HCT116 (cell line): ENCODE measurements around the gene SELENON. TPM values are rescaled to one million over a fixed set of nuclear protein-coding genes. Genes with fewer than 3 reads are reported as not detected.

Experiments used
- ATAC-seq: fragments of 200-7000 bp; cut with Tn5 transposase; 2 replicates; pipeline ENCODE4 v1.9.1; 2020; ENCODE audit warnings: mild to moderate bottlenecking, moderate library complexity
- BruUV-seq: library from RNA; stranded (reverse); fragments of 400-500 nt; replicated peaks from 2 replicates; lab custom pipeline; 2021; lab: Mats Ljungman, UMichigan
- CTCF ChIA-PET: fragments of 300-600 bp; sonication (Branson Sonifier 250); formaldehyde crosslinking; loops from one replicate; lab custom pipeline; 2021; ENCODE audit warnings: antibody characterized with exemption; lab: Charles Lee
- POLR2A ChIA-PET: fragments of 300-600, 350-600 bp; sonication (Branson Sonifier 250); formaldehyde crosslinking; loops from one replicate; lab custom pipeline; 2021; ENCODE audit warnings: antibody characterized with exemption; lab: Charles Lee
- RAD21 ChIA-PET, 2 experiments: fragments of 300-600 bp; sonication (Branson Sonifier 250); formaldehyde crosslinking; loops; one replicate each; lab custom pipeline; 2023; ENCODE audit warnings: low total read pairs in 2 of 2; ENCODE audit not compliant: uncharacterized antibody in 2 of 2, unreplicated experiment in 2 of 2, low non-redundant PET in 1 of 2; lab: Charles Lee
- DNase-seq: peaks from one replicate; pipeline ENCODE4 v3.0.0-alpha.2; 2010; ENCODE audit warnings: low read depth, low spot score
- H2AFZ ChIP-seq: fragments of 200-600 bp; shearing (Covaris generic), sonication (generic); 2 replicates; pipeline ENCODE4 v1.6.1; 2017; ENCODE audit warnings: low read depth, mixed run types, mixed read lengths, antibody characterized with exemption, low read length; ENCODE audit not compliant: poor library complexity, severe bottlenecking
- H3K27ac ChIP-seq: 2 replicates; pipeline ENCODE4 v1.5.1; 2012; ENCODE audit warnings: low read depth, low read length
- H3K27me3 ChIP-seq: fragments of 200-600 bp; sonication (generic); 2 replicates; pipeline ENCODE4 v1.6.1; 2016; ENCODE audit warnings: mixed run types, low read length, mixed read lengths; ENCODE audit not compliant: insufficient read depth
- H3K36me3 ChIP-seq, 2 experiments: fragments of 200-500 bp in 1 of 2; fragments of 200-600 bp in 1 of 2; sonication (Bioruptor generic) in 1 of 2; sonication (generic) in 1 of 2; 2 replicates each; pipeline versions ENCODE4 v1.5.1 to v1.6.1; 2014 to 2016; ENCODE audit warnings: low read length in 2 of 2, inconsistent platforms in 1 of 2, mixed read lengths in 1 of 2, mixed run types in 1 of 2; ENCODE audit not compliant: insufficient read depth in 2 of 2, control insufficient read depth in 1 of 2
- H3K4me1 ChIP-seq, 2 experiments: fragments of 200-600 bp in 1 of 2; sonication (generic) in 1 of 2; 2 replicates each; pipeline versions ENCODE4 v1.5.1 to v1.6.1; 2012 to 2017; ENCODE audit warnings: low read length in 2 of 2, inconsistent platforms in 1 of 2, mild to moderate bottlenecking in 1 of 2, mixed read lengths in 1 of 2, mixed run types in 1 of 2, moderate library complexity in 1 of 2; ENCODE audit not compliant: insufficient read depth in 2 of 2, control insufficient read depth in 1 of 2
- H3K4me2 ChIP-seq: fragments of 200-600 bp; sonication (generic); 2 replicates; pipeline ENCODE4 v1.6.1; 2017; ENCODE audit warnings: mixed run types, low read length, mixed read lengths
- H3K4me3 ChIP-seq, 2 experiments: fragments of 200-600 bp in 1 of 2; sonication (generic) in 1 of 2; replicated peaks in 1 of 2; 2 replicates each; pipeline ENCODE4 v1.5.1; 2011 to 2016; ENCODE audit warnings: low read length in 2 of 2, control low read depth in 1 of 2, low read depth in 1 of 2, mild to moderate bottlenecking in 1 of 2, mixed read lengths in 1 of 2, mixed run types in 1 of 2
- H3K79me2 ChIP-seq: fragments of 200-600 bp; sonication (generic); 2 replicates; pipeline ENCODE4 v1.6.1; 2017; ENCODE audit warnings: mild to moderate bottlenecking, mixed run types, low read length, moderate library complexity, mixed read lengths; ENCODE audit not compliant: insufficient read depth
- H3K9ac ChIP-seq: fragments of 200-600 bp; sonication (generic); 2 replicates; pipeline ENCODE4 v1.6.1; 2016; ENCODE audit warnings: low read length, mixed read lengths
- H3K9me2 ChIP-seq: fragments of 200-600 bp; sonication (generic), shearing (Covaris generic); 2 replicates; pipeline ENCODE4 v1.6.1; 2017; ENCODE audit warnings: mixed run types, mild to moderate bottlenecking, moderate library complexity; ENCODE audit not compliant: insufficient read depth
- H3K9me3 ChIP-seq, 2 experiments: fragments of 200-500 bp in 1 of 2; fragments of 200-600 bp in 1 of 2; sonication (Bioruptor generic) in 1 of 2; sonication (generic) in 1 of 2; 2 replicates each; pipeline ENCODE4 v1.6.1; 2014 to 2017; ENCODE audit warnings: low read length in 2 of 2, mixed read lengths in 2 of 2, inconsistent platforms in 1 of 2, low read depth in 1 of 2, mild to moderate bottlenecking in 1 of 2, mixed run types in 1 of 2, moderate library complexity in 1 of 2; ENCODE audit not compliant: control insufficient read depth in 1 of 2, insufficient read depth in 1 of 2
- H4K20me1 ChIP-seq: fragments of 200-600 bp; sonication (generic), shearing (Covaris generic); 2 replicates; pipeline ENCODE4 v1.6.1; 2017; ENCODE audit warnings: mixed run types, mild to moderate bottlenecking, moderate library complexity; ENCODE audit not compliant: insufficient read depth
- CBX3 ChIP-seq: IDR thresholded peaks from 2 replicates; pipeline ENCODE4 v1.6.1; 2012; ENCODE audit warnings: low read depth
- CTCF ChIP-seq, 3 experiments: fragments of 200-600 bp in 1 of 3; sonication (generic) in 1 of 3; IDR thresholded peaks in 2 of 3; conservative IDR thresholded peaks in 1 of 3; 2 replicates each; pipeline ENCODE4 v1.5.1; 2012 to 2017; ENCODE audit warnings: low read depth in 2 of 3, low read length in 2 of 3, antibody characterized with exemption in 1 of 3, borderline replicate concordance in 1 of 3, control low read depth in 1 of 3, mild to moderate bottlenecking in 1 of 3, mixed read lengths in 1 of 3, mixed run types in 1 of 3, moderate library complexity in 1 of 3; ENCODE audit not compliant: insufficient read depth in 1 of 3
- EGR1 ChIP-seq: IDR thresholded peaks from 2 replicates; pipeline ENCODE4 v1.6.1; 2012; ENCODE audit warnings: low read depth
- EZH2 ChIP-seq: fragments of 200-600 bp; sonication (generic); IDR thresholded peaks from 2 replicates; pipeline ENCODE4 v1.6.1; 2017; ENCODE audit warnings: antibody characterized with exemption, mixed run types
- JUND ChIP-seq: IDR thresholded peaks from 2 replicates; pipeline ENCODE4 v1.6.1; 2012
- SP1 ChIP-seq: IDR thresholded peaks from 2 replicates; pipeline ENCODE4 v1.6.1; 2012; ENCODE audit warnings: low read depth
- SRF ChIP-seq: IDR thresholded peaks from 2 replicates; pipeline ENCODE4 v1.6.1; 2012; ENCODE audit warnings: low read depth
- ZFX ChIP-seq: fragments of 450-650 bp; IDR thresholded peaks from 2 replicates; pipeline ENCODE4 v1.6.1; 2017
- intact Hi-C: fragments of 100-400 bp; cut with micrococcal nuclease; formaldehyde crosslinking; loops from 2 replicates; pipeline ENCODE4 v1.10.0; 2022
- total RNA-seq: library from RNA; stranded (reverse); gene quantifications from one replicate; pipeline ENCODE4 v1.2.1, GENCODE V29; 2021; ENCODE audit not compliant: unreplicated experiment

SELENON gene
- total RNA-seq, 1 experiment from 2014 or later, result 85.1 TPM

- intact Hi-C loops, result loop anchor here (10.0 kb wide), 1 partner anchor 559 kb away; no protein-coding TSS in a partner anchor
- Histone ChIP-seq H3K79me2 (no peaks in the 10 kb centered on the region), H3K4me2 (no peak overlapping the region), H2AFZ (no peak overlapping the region), H3K9me2 (no peaks in the 10 kb centered on the region), H3K27me3 (no peaks in the 10 kb centered on the region), H4K20me1 (no peaks in the 10 kb centered on the region), H3K9ac (no peak overlapping the region), H3K9me3 (no peaks in the 10 kb centered on the region), H3K4me3 (no peak overlapping the region), H3K4me1 (peaks cover 15 to 19% of the 10 kb centered on the region in 2 experiments; a peak in 3 of 4 replicates), H3K36me3 (no peaks in the 10 kb centered on the region; a peak in 1 of 4 replicates), H3K27ac (no peak overlapping the region)
- CTCF ChIA-PET, result no interaction called here
- DNase-seq (no peak), ATAC-seq (no peak)
- RAD21 ChIA-PET, result no interaction called here
- POLR2A ChIA-PET, result no interaction called here
- no TSS peak for BruUV-seq
- TF ChIP-seq EZH2, result no peak
- TF ChIP-seq CTCF (IDR thresholded peaks at IDR 0.05 in 2 of 3, conservative IDR thresholded peaks at IDR 0.05 in 1 of 3; ENCODE audit: borderline replicate concordance in 1 of 3, insufficient read depth in 1 of 3, low read depth in 2 of 3, low read length in 2 of 3), result 0 out of 6 replicates have a peak, but pooled peaks of 2 of the 3 experiments have one; percentile 4 to 17
These were observed 13.9 kb downstream of the SELENON start for GRCh38 chr1:25813734-25814471.

GRCh38 chr1:25814549-25815087, 14.6 kb downstream of the SELENON start:
- RAD21 ChIA-PET, result no interaction called here
- no peak for ATAC-seq
- Histone ChIP-seq H3K4me2 (no peak overlapping the region), H3K79me2 (no peaks in the 10 kb centered on the region), H3K27me3 (no peaks in the 10 kb centered on the region), H3K9me3 (no peaks in the 10 kb centered on the region)
- DNase-seq, result no peak
- TF ChIP-seq EGR1 (no peak), CTCF (IDR thresholded peaks at IDR 0.05 in 2 of 3, conservative IDR thresholded peaks at IDR 0.05 in 1 of 3; ENCODE audit: borderline replicate concordance in 1 of 3, insufficient read depth in 1 of 3, low read depth in 2 of 3, low read length in 2 of 3) (no peak), EZH2 (no peak), ZFX (no peak), JUND (no peak), SP1 (no peak), SRF (no peak), CBX3 (no peak)
- TF ChIP-seq, all 23 proteins: peak for 0
- H4K20me1 ChIP-seq, result no peaks in the 10 kb centered on the region
- H3K4me3 ChIP-seq, result no peak overlapping the region
- BruUV-seq, result no TSS peak
- H3K9ac ChIP-seq, result no peak overlapping the region
- POLR2A ChIA-PET, result interaction anchor here (0.7 kb wide), 1 partner anchor 322 kb away, joined by 3 read pairs; no protein-coding TSS in a partner anchor
- H3K36me3 ChIP-seq, result no peaks in the 10 kb centered on the region; a peak in 1 of 4 replicates
- intact Hi-C loops, result loop anchor here (5.0 to 10.0 kb wide), 2 partner anchors 83 to 560 kb away; no protein-coding TSS in a partner anchor
- H3K4me1 ChIP-seq, result peaks cover 15 to 22% of the 10 kb centered on the region in 2 experiments; a peak in 3 of 4 replicates
- no peaks in the 10 kb centered on the region for H3K9me2 ChIP-seq
- CTCF ChIA-PET, result no interaction called here
- no peak overlapping the region for H3K27ac ChIP-seq
- H2AFZ ChIP-seq, result no peak overlapping the region
